HL-60 (cell line): Measurements from ENCODE around the gene GALNT15.

Source experiments
- DNase-seq, 2 experiments: peaks; one replicate each; pipeline ENCODE4 v3.0.0-alpha.2; 2010 to 2020; ENCODE audit warnings: low read depth in 1 of 2, low spot score in 1 of 2
- H3K27ac ChIP-seq: fragments of 250-450 bp; sonication (Bioruptor Pico); replicated peaks from 2 replicates; pipeline ENCODE4 v1.5.1; 2020; ENCODE audit warnings: mild to moderate bottlenecking, moderate library complexity
- H3K27me3 ChIP-seq: fragments of 250-450 bp; sonication (Bioruptor Pico); 2 replicates; pipeline ENCODE4 v1.5.1; 2021; ENCODE audit warnings: mild to moderate bottlenecking, moderate library complexity; ENCODE audit not compliant: insufficient read depth, poor library complexity, severe bottlenecking
- H3K4me3 ChIP-seq: replicated peaks from 2 replicates; pipeline ENCODE4 v1.5.1; 2011; ENCODE audit warnings: mild to moderate bottlenecking, control low read depth, low read length; ENCODE audit not compliant: insufficient read depth
- CTCF ChIP-seq: IDR thresholded peaks from one replicate; pipeline ENCODE4 v1.5.1; 2011; ENCODE audit warnings: low read length, control low read depth, inconsistent platforms; ENCODE audit not compliant: insufficient read depth
- GABPA ChIP-seq: IDR thresholded peaks from 2 replicates; pipeline ENCODE4 v1.6.1; 2012; ENCODE audit warnings: low read depth
- POLR2AphosphoS5 ChIP-seq: IDR thresholded peaks from 2 replicates; pipeline ENCODE4 v1.6.1; 2012; ENCODE audit warnings: low read depth
- REST ChIP-seq: IDR thresholded peaks from 2 replicates; pipeline ENCODE4 v1.6.1; 2012; ENCODE audit warnings: low read depth; ENCODE audit not compliant: insufficient replicate concordance
- SPI1 ChIP-seq: IDR thresholded peaks from 2 replicates; pipeline ENCODE4 v1.6.1; 2012; ENCODE audit warnings: low read depth, mild to moderate bottlenecking, borderline replicate concordance

Gene GALNT15

GRCh38 chr3:16142350-16143025, 32.0 kb upstream of the GALNT15 start:
- H3K27ac ChIP-seq = no peak overlapping the region
- no peak for DNase-seq
- TF ChIP-seq REST (no peak), POLR2AphosphoS5 (no peak), CTCF (no peak), SPI1 (no peak), GABPA (no peak)
- no peaks in the 10 kb centered on the region for H3K27me3 ChIP-seq
- no peak overlapping the region for H3K4me3 ChIP-seq

GRCh38 chr3:16143861-16144447, 30.5 kb upstream of the GALNT15 start:
- Histone ChIP-seq H3K27me3 (peaks cover 2% of the 10 kb centered on the region), H3K4me3 (no peak overlapping the region), H3K27ac (no peak overlapping the region)
- no peak for DNase-seq
- TF ChIP-seq GABPA = no peak
- TF ChIP-seq POLR2AphosphoS5 = no peak
- no peak for TF ChIP-seq SPI1
- TF ChIP-seq CTCF = no peak
- TF ChIP-seq REST = no peak

GRCh38 chr3:16145176-16145575, 29.3 kb upstream of the GALNT15 start:
- Histone ChIP-seq H3K4me3 (no peak overlapping the region), H3K27ac (no peak overlapping the region), H3K27me3 (peaks cover 2% of the 10 kb centered on the region)
- DNase-seq = no peak
- no peak for TF ChIP-seq SPI1
- no peak for TF ChIP-seq GABPA
- no peak for TF ChIP-seq POLR2AphosphoS5
- no peak for TF ChIP-seq REST
- no peak for TF ChIP-seq CTCF
